Right lobe of liver (tissue), 4 donors: ENCODE results near the gene GRB2.

ENCODE experiments used
- CTCF ChIP-seq, 4 donors: fragments of 200-600 bp in 3 of 4; fragments of 450-650 bp in 1 of 4; IDR thresholded peaks; one replicate each; pipeline versions ENCODE4 v1.5.1 to v1.8.0; 2016 to 2022; ENCODE audit warnings: antibody characterized with exemption in 4 of 4, mild to moderate bottlenecking in 2 of 4
- POLR2A ChIP-seq: fragments of 450-650 bp; IDR thresholded peaks from one replicate; pipeline ENCODE4 v1.6.1; 2017; ENCODE audit warnings: antibody characterized with exemption, mild to moderate bottlenecking
- donor health status: DM: no; HTN: no; CAD: no.
- donor health status: DM: no; HTN: no; CAD: no.
- donor health status: DM: no; HTN: yes; CAD: no.

- TF ChIP-seq POLR2A: no peak
- no peak for TF ChIP-seq CTCF (IDR thresholded peaks at IDR 0.05)
Observed at GRCh38 chr17:75271955-75272847, 133.3 kb downstream of the GRB2 start.
